GM19239 (cell line): ENCODE data around the gene NIPA2.

Source experiments
- DNase-seq: peaks from one replicate; pipeline ENCODE4 v3.0.0; 2011; ENCODE audit warnings: low spot score; ENCODE audit not compliant: insufficient read length
- FAIRE-seq: peaks from 2 replicates; lab custom pipeline; 2011; peaks lifted over from hg19 to GRCh38; lab: Jason Lieb, UNC

The NIPA2 gene

GRCh38 chr15:22827125-22827524, 11.3 kb upstream of the NIPA2 start:
- DNase-seq (no peak), FAIRE-seq (no peak)

- FAIRE-seq: no peak
- DNase-seq: no peak
Observed at GRCh38 chr15:22831473-22831872, 7.0 kb upstream of the NIPA2 start.

- DNase-seq (no peak), FAIRE-seq (peak; percentile 49)
Observed at GRCh38 chr15:22839046-22839695, 705 bp downstream of the NIPA2 start.

- no peak for DNase-seq
- FAIRE-seq: no peak
Observed at GRCh38 chr15:22844421-22845288, 6.2 kb downstream of the NIPA2 start.

- no peak for FAIRE-seq
- no peak for DNase-seq
Observed at GRCh38 chr15:22845289-22845900, 6.9 kb downstream of the NIPA2 start.

GRCh38 chr15:22846073-22846472, 7.6 kb downstream of the NIPA2 start:
- FAIRE-seq: no peak
- DNase-seq: no peak

- FAIRE-seq (no peak), DNase-seq (no peak)
Observed at GRCh38 chr15:22850055-22850454, 11.6 kb downstream of the NIPA2 start.

GRCh38 chr15:22851513-22851912, 13.0 kb downstream of the NIPA2 start:
- FAIRE-seq: no peak
- DNase-seq: no peak

- FAIRE-seq (no peak), DNase-seq (no peak)
Observed at GRCh38 chr15:22855791-22856190, 17.3 kb downstream of the NIPA2 start.

- no peak for FAIRE-seq
- no peak for DNase-seq
Observed at GRCh38 chr15:22856659-22857058, 18.2 kb downstream of the NIPA2 start.

- DNase-seq: no peak
- no peak for FAIRE-seq
Observed at GRCh38 chr15:22861161-22861560, 22.7 kb downstream of the NIPA2 start.

- DNase-seq: no peak
- FAIRE-seq: no peak
Observed at GRCh38 chr15:22863356-22863755, 24.9 kb downstream of the NIPA2 start.

- FAIRE-seq: no peak
- DNase-seq: no peak
Observed at GRCh38 chr15:22866079-22866478, 27.6 kb downstream of the NIPA2 start.

GRCh38 chr15:22867886-22868285, 29.4 kb downstream of the NIPA2 start:
- DNase-seq: no peak
- FAIRE-seq: no peak

GRCh38 chr15:22868495-22868894, 30.0 kb downstream of the NIPA2 start:
- DNase-seq (no peak), FAIRE-seq (no peak)

- DNase-seq (no peak), FAIRE-seq (no peak)
Observed at GRCh38 chr15:22868928-22869327, 30.5 kb downstream of the NIPA2 start.

GRCh38 chr15:22869856-22870255, 31.4 kb downstream of the NIPA2 start:
- FAIRE-seq (no peak), DNase-seq (no peak)

GRCh38 chr15:22870865-22871264, 32.4 kb downstream of the NIPA2 start:
- FAIRE-seq (no peak), DNase-seq (no peak)

GRCh38 chr15:22871481-22872086, 33.1 kb downstream of the NIPA2 start:
- DNase-seq (no peak), FAIRE-seq (no peak)

GRCh38 chr15:22872936-22873701, 34.7 kb downstream of the NIPA2 start:
- FAIRE-seq: no peak
- no peak for DNase-seq
